Gastrocnemius medialis (tissue), 4 donors: ENCODE measurements around the gene C18orf54. TPM values are rescaled to one million over a fixed set of nuclear protein-coding genes. Genes with fewer than 3 reads are reported as not detected.

Experiments
- ATAC-seq, 2 donors: fragments of 150-250 bp; one replicate each; pipeline ENCODE4 v1.9.1; 2016
- DNase-seq, 2 donors: peaks; one replicate each; pipeline ENCODE4 v3.0.0-alpha.2; 2019
- H3K27ac ChIP-seq, 4 donors: fragments of 200-600 bp; sonication (generic); 1 replicate in 1 of 4; 2 replicates in 3 of 4; pipeline ENCODE4 v1.5.1; 2016 to 2018; ENCODE audit warnings: mild to moderate bottlenecking in 2 of 4, moderate library complexity in 1 of 4
- H3K27me3 ChIP-seq, 3 donors: fragments of 200-600 bp; sonication (generic) in 2 of 3; 1 replicate in 1 of 3; 2 replicates in 2 of 3; pipeline versions ENCODE4 v1.5.1 to v1.6.0; 2016 to 2019; ENCODE audit warnings: mild to moderate bottlenecking in 1 of 3, moderate library complexity in 1 of 3
- H3K36me3 ChIP-seq, 2 donors: fragments of 200-600 bp; sonication (generic) in 1 of 2; one replicate each; pipeline ENCODE4 v1.5.1; 2017 to 2018
- H3K4me1 ChIP-seq, 2 donors: fragments of 200-600 bp; sonication (generic) in 1 of 2; one replicate each; pipeline ENCODE4 v1.5.1; 2016 to 2017; ENCODE audit warnings: mild to moderate bottlenecking in 2 of 2
- H3K4me3 ChIP-seq, 4 donors: fragments of 200-600 bp; sonication (generic) in 3 of 4; 1 replicate in 1 of 4; 2 replicates in 3 of 4; pipeline ENCODE4 v1.5.1; 2016 to 2019; ENCODE audit warnings: mild to moderate bottlenecking in 2 of 4
- H3K9me3 ChIP-seq, 3 donors: fragments of 200-600 bp; sonication (generic) in 2 of 3; 1 replicate in 1 of 3; 2 replicates in 2 of 3; pipeline ENCODE4 v1.5.1; 2016 to 2019
- POLR2A ChIP-seq, 2 donors: fragments of 450-650 bp; IDR thresholded peaks; one replicate each; pipeline ENCODE4 v1.6.1; 2017; ENCODE audit warnings: antibody characterized with exemption in 2 of 2, mild to moderate bottlenecking in 2 of 2, moderate library complexity in 2 of 2
- in situ Hi-C, 4 donors: fragments of 200-750 bp; cut with MboI; loops; one replicate each; pipeline versions ENCODE4 v1.15.0 to v1.8.0; 2017; ENCODE audit warnings: low sequenced_read_pairs in 4 of 4
- intact Hi-C: fragments of 100-400 bp; cut with DNase I; formaldehyde crosslinking; loops from one replicate; pipeline ENCODE4 v1.15.1; 2023; ENCODE audit warnings: low total_unique reads
- total RNA-seq, 4 donors: library from RNA; depleted of rRNA; stranded (reverse); fragments of >200 nt; gene quantifications; one replicate each; pipeline versions ENCODE4 v1.1.0 to v1.2.3, GENCODE V29; 2016
- TF ChIP-seq, protein P1 (sequence below), 5 experiments: fragments of 450-650 bp in 3 of 5; fragments of 200-600 bp in 2 of 5; sonication (generic) in 2 of 5; IDR thresholded peaks in 4 of 5; conservative IDR thresholded peaks in 1 of 5; 1 replicate in 4 of 5; 2 replicates in 1 of 5; pipeline ENCODE4 v1.5.1; 2016 to 2019; ENCODE audit warnings: antibody characterized with exemption in 5 of 5, mild to moderate bottlenecking in 3 of 5, moderate library complexity in 3 of 5

Gene C18orf54
- total RNA-seq, 4 donors from 2014 or later = 0.26 to 0.87 (median 0.44) TPM; not detected in 1

DNA sequence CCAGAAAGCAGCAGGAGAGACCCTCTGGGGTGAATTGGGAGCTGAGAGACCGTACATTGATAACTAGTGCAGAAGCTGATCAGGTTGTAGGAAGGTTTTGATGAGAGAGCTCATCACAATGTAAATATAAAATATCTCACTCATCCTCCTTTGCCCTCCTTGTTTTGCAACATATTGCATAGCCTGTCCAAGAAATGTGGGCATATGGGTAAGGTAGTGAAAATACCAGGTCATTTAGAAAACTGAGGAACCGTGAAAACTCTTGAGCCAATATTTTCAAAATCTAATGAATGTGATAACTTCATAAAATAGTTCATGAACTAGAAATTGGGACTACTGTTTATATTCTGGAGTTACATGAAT is 31.4 kb downstream of the C18orf54 start:
- ATAC-seq (no peak), DNase-seq (no peak)
- in situ Hi-C loops = no loop called here
- TF ChIP-seq POLR2A (IDR thresholded peaks at IDR 0.05) = no peak
- Histone ChIP-seq H3K27me3 (no peaks in the 10 kb centered on the region), H3K9me3 (no peaks in the 10 kb centered on the region), H3K4me1 (no peaks in the 10 kb centered on the region), H3K4me3 (no peak overlapping the region), H3K36me3 (no peaks in the 10 kb centered on the region), H3K27ac (no peak overlapping the region)
- intact Hi-C loops = no loop called here

DNA sequence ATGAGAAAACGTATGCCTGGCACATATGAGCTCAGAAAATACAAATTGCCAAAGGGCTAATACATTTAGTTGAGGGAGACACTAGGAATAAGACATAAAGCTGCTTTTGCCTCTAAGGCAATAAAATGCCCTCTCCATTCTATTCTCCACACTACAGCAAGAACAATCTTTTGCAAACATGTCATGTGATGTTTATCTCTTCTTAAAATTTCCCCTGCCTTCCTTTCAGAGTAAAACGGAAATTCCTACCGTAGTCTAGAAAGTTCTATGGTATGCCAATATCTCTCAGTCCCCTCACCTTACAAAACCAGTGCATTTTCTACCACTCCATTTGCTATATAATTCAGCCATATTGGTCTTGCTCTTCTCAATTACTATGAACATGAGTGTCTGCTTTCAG is 33.1 kb downstream of the C18orf54 start:
- DNase-seq (no peak), ATAC-seq (no peak)
- intact Hi-C loops (no loop called here), in situ Hi-C loops (no loop called here)
- Histone ChIP-seq H3K4me1 (no peaks in the 10 kb centered on the region), H3K4me3 (no peak overlapping the region), H3K27me3 (no peaks in the 10 kb centered on the region), H3K36me3 (no peaks in the 10 kb centered on the region), H3K9me3 (no peaks in the 10 kb centered on the region), H3K27ac (no peak overlapping the region)
- TF ChIP-seq POLR2A (IDR thresholded peaks at IDR 0.05) = no peak
- TF ChIP-seq, protein P1, sequence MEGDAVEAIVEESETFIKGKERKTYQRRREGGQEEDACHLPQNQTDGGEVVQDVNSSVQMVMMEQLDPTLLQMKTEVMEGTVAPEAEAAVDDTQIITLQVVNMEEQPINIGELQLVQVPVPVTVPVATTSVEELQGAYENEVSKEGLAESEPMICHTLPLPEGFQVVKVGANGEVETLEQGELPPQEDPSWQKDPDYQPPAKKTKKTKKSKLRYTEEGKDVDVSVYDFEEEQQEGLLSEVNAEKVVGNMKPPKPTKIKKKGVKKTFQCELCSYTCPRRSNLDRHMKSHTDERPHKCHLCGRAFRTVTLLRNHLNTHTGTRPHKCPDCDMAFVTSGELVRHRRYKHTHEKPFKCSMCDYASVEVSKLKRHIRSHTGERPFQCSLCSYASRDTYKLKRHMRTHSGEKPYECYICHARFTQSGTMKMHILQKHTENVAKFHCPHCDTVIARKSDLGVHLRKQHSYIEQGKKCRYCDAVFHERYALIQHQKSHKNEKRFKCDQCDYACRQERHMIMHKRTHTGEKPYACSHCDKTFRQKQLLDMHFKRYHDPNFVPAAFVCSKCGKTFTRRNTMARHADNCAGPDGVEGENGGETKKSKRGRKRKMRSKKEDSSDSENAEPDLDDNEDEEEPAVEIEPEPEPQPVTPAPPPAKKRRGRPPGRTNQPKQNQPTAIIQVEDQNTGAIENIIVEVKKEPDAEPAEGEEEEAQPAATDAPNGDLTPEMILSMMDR (IDR thresholded peaks at IDR 0.05 in 4 of 5, conservative IDR thresholded peaks at IDR 0.05 in 1 of 5) = no peak

DNA sequence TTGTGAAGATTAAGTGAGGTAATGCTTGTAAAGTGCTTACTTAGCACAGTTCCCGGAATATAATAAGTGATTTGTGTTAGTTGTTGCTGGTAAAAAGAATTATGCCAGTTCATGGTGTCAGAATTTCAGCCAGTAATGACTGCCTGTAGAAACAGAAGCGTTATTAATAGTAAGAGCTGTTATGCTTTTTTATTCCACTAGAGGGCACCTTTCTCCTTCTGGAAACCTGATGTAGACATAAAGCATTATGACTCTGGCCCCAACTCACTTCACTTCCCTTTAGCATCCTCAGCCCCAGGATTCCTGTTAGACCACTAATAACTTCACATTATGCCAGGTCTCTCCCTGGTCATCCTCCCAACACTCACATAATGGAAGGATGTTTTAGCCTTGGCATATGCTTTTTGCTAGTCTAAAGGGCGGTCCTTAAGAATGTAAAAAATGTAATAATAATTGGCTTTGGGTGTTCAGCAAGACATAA is 34.9 kb downstream of the C18orf54 start:
- Histone ChIP-seq H3K9me3 (no peaks in the 10 kb centered on the region), H3K4me1 (no peaks in the 10 kb centered on the region), H3K36me3 (no peaks in the 10 kb centered on the region), H3K27me3 (no peaks in the 10 kb centered on the region), H3K4me3 (no peak overlapping the region), H3K27ac (no peak overlapping the region)
- intact Hi-C loops = no loop called here
- in situ Hi-C loops = no loop called here
- ATAC-seq = peak; percentile 36 to 42
- no peak for DNase-seq
- TF ChIP-seq POLR2A (IDR thresholded peaks at IDR 0.05) = no peak
- TF ChIP-seq, protein P1 (IDR thresholded peaks at IDR 0.05 in 4 of 5, conservative IDR thresholded peaks at IDR 0.05 in 1 of 5) = peak in 4 of 5 experiments; percentile 26 to 67 (median 52)

DNA sequence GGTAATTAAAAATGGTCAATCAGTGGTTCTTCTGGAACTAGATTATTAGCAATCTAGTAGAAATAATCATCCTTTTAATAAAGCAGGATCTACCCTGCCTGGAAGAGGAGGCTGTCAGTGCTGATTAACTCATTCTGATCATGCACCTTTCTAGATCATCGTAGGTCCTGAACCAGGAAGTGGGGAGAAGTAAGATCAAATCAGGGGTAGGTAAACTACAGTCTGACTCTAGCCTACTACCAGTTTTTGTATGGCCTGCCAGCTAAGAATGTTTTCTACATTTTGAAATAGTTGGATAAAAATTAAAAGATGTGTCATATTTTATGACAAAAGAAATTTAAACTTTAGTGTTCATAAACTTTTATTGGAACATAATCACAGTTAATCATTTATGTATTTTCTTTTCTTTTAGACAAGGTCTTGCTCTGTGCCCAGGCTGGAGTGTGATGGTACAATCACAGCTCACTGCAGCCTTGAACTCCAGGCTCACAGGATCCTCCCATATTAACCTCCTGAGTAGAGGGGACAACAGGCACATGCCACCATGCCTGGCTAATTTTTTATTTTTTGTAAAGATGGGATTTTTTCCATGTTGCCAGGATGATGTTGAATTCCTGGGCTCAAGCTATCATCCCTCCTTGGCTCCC is 36.1 kb downstream of the C18orf54 start:
- no peak for TF ChIP-seq POLR2A (IDR thresholded peaks at IDR 0.05)
- TF ChIP-seq, protein P1 (IDR thresholded peaks at IDR 0.05 in 4 of 5, conservative IDR thresholded peaks at IDR 0.05 in 1 of 5) = no peak
- no peaks in the 10 kb centered on the region for H3K27me3 ChIP-seq
- intact Hi-C loops = no loop called here
- DNase-seq (no peak), ATAC-seq (no peak)
- in situ Hi-C loops = no loop called here
- H3K9me3 ChIP-seq = no peaks in the 10 kb centered on the region
- H3K4me1 ChIP-seq = no peaks in the 10 kb centered on the region
- no peak overlapping the region for H3K27ac ChIP-seq
- no peak overlapping the region for H3K4me3 ChIP-seq
- H3K36me3 ChIP-seq = no peaks in the 10 kb centered on the region

DNA sequence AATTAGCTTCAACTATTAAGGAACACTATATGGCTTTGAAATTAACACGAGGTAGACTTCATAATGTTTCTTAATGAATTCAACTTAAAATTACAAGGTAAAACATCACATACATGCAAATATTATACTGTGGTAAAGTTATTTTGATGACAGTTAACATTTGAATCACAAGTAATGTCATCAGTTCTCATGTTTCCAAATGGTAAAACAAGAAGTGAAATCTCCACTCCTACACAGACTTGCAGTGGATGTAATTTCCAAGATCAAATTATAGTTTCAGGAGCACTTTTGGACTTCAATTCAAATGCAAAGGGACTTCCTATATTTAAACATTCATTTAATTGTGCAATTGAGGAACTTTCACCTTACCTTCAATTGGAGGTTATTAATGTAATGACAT is 39.1 kb downstream of the C18orf54 start:
- DNase-seq = no peak
- intact Hi-C loops (no loop called here), in situ Hi-C loops (no loop called here)
- Histone ChIP-seq H3K27ac (no peak overlapping the region), H3K4me1 (no peaks in the 10 kb centered on the region), H3K36me3 (no peaks in the 10 kb centered on the region), H3K4me3 (no peak overlapping the region), H3K9me3 (no peaks in the 10 kb centered on the region), H3K27me3 (no peaks in the 10 kb centered on the region)
- no peak for ATAC-seq
- no peak for TF ChIP-seq POLR2A (IDR thresholded peaks at IDR 0.05)
- TF ChIP-seq, protein P1 (IDR thresholded peaks at IDR 0.05 in 4 of 5, conservative IDR thresholded peaks at IDR 0.05 in 1 of 5) = no peak
